GM12873 (cell line): ENCODE results near the gene EIF6.

Experiments
- CTCF ChIP-seq: IDR thresholded peaks from 2 replicates; pipeline ENCODE4 v1.5.1; 2012; ENCODE audit warnings: low read depth, mild to moderate bottlenecking, moderate library complexity, low read length, control low read depth; ENCODE audit not compliant: insufficient read depth; ENCODE audit errors: missing control alignments

EIF6 gene

GRCh38 chr20:35252037-35252461, 32.5 kb downstream of the EIF6 start:
- no peak for TF ChIP-seq CTCF

- TF ChIP-seq CTCF: no peak
These were observed 33.0 kb downstream of the EIF6 start for GRCh38 chr20:35251613-35251940.

- TF ChIP-seq CTCF: no peak
These were observed 35.7 kb downstream of the EIF6 start for GRCh38 chr20:35248641-35249475.

GRCh38 chr20:35246723-35247122, 37.8 kb downstream of the EIF6 start:
- no peak for TF ChIP-seq CTCF

- no peak for TF ChIP-seq CTCF
These were observed 40.6 kb downstream of the EIF6 start for GRCh38 chr20:35243986-35244385.

GRCh38 chr20:35243317-35243716, 41.3 kb downstream of the EIF6 start:
- no peak for TF ChIP-seq CTCF

- TF ChIP-seq CTCF: no peak
These were observed 43.7 kb downstream of the EIF6 start for GRCh38 chr20:35240811-35241293.
